ENCODE measurements around the gene TMEM123.

DNA sequence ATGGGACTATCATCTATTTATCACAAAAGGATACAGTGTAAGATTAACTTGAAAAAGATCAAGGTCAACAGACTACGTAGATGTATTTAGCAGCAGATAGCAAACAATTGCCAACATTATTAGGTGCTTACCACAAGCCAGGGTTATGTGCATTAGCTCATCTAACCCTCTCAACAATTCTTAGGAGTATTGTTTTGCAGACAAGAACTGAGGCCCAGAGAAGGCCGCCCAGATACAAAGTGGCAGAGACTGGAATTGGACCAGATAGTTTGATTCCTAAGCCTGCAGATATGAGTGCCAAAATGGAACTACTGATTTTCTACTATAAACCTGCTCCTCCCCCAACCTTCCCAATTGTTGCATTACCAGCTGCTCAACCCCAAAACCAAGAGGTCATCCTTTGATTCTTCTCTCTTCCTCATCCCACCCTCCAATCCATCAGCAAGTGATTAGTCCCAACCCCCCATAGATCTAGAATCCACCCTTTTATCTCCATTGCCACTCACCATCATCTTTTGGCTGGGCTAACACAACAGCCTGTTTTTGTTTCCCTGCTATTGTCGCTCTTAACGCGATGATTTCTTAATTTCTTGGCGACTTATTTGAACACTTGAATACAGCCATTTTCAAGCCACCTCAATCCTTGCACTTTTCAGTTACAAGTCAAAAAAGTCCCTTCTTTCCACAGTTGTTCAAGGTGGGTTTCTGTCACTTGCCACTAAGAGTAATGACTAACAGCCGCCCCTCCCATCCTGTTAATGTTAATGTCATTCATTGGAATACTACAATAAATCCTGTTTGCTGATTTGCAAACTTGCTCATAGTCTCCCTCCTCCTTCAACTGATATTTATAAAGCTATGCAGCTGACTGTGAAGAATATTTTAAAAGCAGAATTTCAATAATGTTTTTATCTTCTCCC is 2.7 kb downstream of the TMEM123 start:
- TF ChIP-seq, protein P1, sequence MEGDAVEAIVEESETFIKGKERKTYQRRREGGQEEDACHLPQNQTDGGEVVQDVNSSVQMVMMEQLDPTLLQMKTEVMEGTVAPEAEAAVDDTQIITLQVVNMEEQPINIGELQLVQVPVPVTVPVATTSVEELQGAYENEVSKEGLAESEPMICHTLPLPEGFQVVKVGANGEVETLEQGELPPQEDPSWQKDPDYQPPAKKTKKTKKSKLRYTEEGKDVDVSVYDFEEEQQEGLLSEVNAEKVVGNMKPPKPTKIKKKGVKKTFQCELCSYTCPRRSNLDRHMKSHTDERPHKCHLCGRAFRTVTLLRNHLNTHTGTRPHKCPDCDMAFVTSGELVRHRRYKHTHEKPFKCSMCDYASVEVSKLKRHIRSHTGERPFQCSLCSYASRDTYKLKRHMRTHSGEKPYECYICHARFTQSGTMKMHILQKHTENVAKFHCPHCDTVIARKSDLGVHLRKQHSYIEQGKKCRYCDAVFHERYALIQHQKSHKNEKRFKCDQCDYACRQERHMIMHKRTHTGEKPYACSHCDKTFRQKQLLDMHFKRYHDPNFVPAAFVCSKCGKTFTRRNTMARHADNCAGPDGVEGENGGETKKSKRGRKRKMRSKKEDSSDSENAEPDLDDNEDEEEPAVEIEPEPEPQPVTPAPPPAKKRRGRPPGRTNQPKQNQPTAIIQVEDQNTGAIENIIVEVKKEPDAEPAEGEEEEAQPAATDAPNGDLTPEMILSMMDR (IDR thresholded peaks at IDR 0.05): no peak
- no peak for TF ChIP-seq ZNF396 (CRISPR knock-in tag; IDR thresholded peaks at IDR 0.05; ENCODE audit: borderline replicate concordance)
- TF ChIP-seq, protein P2, sequence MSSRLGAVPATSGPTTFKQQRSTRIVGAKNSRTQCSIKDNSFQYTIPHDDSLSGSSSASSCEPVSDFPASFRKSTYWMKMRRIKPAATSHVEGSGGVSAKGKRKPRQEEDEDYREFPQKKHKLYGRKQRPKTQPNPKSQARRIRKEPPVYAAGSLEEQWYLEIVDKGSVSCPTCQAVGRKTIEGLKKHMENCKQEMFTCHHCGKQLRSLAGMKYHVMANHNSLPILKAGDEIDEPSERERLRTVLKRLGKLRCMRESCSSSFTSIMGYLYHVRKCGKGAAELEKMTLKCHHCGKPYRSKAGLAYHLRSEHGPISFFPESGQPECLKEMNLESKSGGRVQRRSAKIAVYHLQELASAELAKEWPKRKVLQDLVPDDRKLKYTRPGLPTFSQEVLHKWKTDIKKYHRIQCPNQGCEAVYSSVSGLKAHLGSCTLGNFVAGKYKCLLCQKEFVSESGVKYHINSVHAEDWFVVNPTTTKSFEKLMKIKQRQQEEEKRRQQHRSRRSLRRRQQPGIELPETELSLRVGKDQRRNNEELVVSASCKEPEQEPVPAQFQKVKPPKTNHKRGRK (CRISPR knock-in tag; IDR thresholded peaks at IDR 0.05; ENCODE audit: borderline replicate concordance): no peak
